ENCODE data around the gene TAX1BP3.

DNA sequence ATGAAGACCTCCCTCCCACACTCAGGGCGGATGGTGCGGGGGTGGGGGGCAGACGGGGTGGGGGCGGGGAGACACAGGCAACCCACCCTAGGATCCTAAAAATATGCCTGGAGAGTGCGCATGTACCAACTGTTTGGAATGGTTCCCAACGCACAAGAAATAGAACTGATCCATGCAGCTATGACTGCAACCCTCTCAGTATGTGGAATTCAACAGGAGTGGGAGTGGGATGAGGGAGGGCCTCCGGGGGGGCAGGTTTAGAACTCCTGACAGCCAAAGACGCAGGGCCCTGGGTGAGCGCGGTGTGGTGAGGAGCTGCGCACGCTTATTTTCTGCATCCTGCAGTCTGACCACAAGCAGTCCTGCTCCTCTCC lies 28.7 kb upstream of the TAX1BP3 start:
- TF ChIP-seq, protein P1, sequence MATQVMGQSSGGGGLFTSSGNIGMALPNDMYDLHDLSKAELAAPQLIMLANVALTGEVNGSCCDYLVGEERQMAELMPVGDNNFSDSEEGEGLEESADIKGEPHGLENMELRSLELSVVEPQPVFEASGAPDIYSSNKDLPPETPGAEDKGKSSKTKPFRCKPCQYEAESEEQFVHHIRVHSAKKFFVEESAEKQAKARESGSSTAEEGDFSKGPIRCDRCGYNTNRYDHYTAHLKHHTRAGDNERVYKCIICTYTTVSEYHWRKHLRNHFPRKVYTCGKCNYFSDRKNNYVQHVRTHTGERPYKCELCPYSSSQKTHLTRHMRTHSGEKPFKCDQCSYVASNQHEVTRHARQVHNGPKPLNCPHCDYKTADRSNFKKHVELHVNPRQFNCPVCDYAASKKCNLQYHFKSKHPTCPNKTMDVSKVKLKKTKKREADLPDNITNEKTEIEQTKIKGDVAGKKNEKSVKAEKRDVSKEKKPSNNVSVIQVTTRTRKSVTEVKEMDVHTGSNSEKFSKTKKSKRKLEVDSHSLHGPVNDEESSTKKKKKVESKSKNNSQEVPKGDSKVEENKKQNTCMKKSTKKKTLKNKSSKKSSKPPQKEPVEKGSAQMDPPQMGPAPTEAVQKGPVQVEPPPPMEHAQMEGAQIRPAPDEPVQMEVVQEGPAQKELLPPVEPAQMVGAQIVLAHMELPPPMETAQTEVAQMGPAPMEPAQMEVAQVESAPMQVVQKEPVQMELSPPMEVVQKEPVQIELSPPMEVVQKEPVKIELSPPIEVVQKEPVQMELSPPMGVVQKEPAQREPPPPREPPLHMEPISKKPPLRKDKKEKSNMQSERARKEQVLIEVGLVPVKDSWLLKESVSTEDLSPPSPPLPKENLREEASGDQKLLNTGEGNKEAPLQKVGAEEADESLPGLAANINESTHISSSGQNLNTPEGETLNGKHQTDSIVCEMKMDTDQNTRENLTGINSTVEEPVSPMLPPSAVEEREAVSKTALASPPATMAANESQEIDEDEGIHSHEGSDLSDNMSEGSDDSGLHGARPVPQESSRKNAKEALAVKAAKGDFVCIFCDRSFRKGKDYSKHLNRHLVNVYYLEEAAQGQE (IDR thresholded peaks at IDR 0.05; ENCODE audit: insufficient replicate concordance, low read depth): no peak
- TF ChIP-seq, protein P2, sequence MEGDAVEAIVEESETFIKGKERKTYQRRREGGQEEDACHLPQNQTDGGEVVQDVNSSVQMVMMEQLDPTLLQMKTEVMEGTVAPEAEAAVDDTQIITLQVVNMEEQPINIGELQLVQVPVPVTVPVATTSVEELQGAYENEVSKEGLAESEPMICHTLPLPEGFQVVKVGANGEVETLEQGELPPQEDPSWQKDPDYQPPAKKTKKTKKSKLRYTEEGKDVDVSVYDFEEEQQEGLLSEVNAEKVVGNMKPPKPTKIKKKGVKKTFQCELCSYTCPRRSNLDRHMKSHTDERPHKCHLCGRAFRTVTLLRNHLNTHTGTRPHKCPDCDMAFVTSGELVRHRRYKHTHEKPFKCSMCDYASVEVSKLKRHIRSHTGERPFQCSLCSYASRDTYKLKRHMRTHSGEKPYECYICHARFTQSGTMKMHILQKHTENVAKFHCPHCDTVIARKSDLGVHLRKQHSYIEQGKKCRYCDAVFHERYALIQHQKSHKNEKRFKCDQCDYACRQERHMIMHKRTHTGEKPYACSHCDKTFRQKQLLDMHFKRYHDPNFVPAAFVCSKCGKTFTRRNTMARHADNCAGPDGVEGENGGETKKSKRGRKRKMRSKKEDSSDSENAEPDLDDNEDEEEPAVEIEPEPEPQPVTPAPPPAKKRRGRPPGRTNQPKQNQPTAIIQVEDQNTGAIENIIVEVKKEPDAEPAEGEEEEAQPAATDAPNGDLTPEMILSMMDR (IDR thresholded peaks at IDR 0.05; ENCODE audit: insufficient read depth, low read length): no peak
- TF ChIP-seq POLR2AphosphoS5 (IDR thresholded peaks at IDR 0.05; ENCODE audit: low read depth) (no peak), SPI1 (IDR thresholded peaks at IDR 0.05; ENCODE audit: borderline replicate concordance, low read depth) (no peak)
